K562 (cell line): ENCODE measurements around the gene ERGIC3. TPM values are rescaled to one million over a fixed set of nuclear protein-coding genes. Genes with fewer than 3 reads are reported as not detected.

Experiments
- ATAC-seq: fragments of 200-7000 bp; cut with Tn5 transposase; 3 replicates; pipeline ENCODE4 v1.9.1; 2020; ENCODE audit warnings: moderate library complexity
- BruUV-seq: library from RNA; stranded (reverse); fragments of 400-500 nt; replicated peaks from 2 replicates; lab custom pipeline; 2021; lab: Mats Ljungman, UMichigan
- CTCF ChIA-PET: fragments of 300-600 bp; formaldehyde crosslinking; extraction: SDS; loops from one replicate; lab custom pipeline; 2021; ENCODE audit warnings: low intra/inter-chr PET ratio; lab: Yijun Ruan, JAX
- POLR2A ChIA-PET: fragments of 300-600, 350-650 bp; sonication (Branson Sonifier 250); formaldehyde crosslinking; extraction: SDS; loops from one replicate; lab custom pipeline; 2021; ENCODE audit warnings: antibody characterized with exemption, inconsistent platforms; lab: Yijun Ruan, JAX
- DNase-seq, 4 experiments: peaks; one replicate each; pipeline versions ENCODE4 v3.0.0 to v3.0.0-alpha.2; 2011 to 2018; ENCODE audit warnings: low spot score in 3 of 4, mixed read lengths in 3 of 4; ENCODE audit errors: extremely low read depth in 1 of 4
- FAIRE-seq: peaks from 2 replicates; lab custom pipeline; 2011; peaks lifted over from hg19 to GRCh38; lab: Jason Lieb, UNC
- H2AFZ ChIP-seq: 2 replicates; pipeline ENCODE4 v1.6.0; 2011; ENCODE audit warnings: low read depth, low read length, control low read depth, inconsistent platforms
- H3K27ac ChIP-seq: fragments of 200-600 bp; 3 replicates; pipeline ENCODE4 v1.8.0; 2011; ENCODE audit warnings: low read depth, mild to moderate bottlenecking, control low read depth, inconsistent platforms, low read length, moderate library complexity, mixed read lengths; ENCODE audit errors: extremely low read depth
- H3K27me3 ChIP-seq, 2 experiments: fragments of 300-600 bp in 1 of 2; 2 replicates in 1 of 2; 3 replicates in 1 of 2; pipeline versions ENCODE4 v1.6.0 to v1.8.0; 2011; ENCODE audit warnings: inconsistent platforms in 2 of 2, low read length in 2 of 2, mild to moderate bottlenecking in 1 of 2, mixed read lengths in 1 of 2, moderate library complexity in 1 of 2; ENCODE audit not compliant: control insufficient read depth in 2 of 2, insufficient read depth in 2 of 2
- H3K36me3 ChIP-seq: fragments of 300-600 bp; 3 replicates; pipeline ENCODE4 v1.8.0; 2011; ENCODE audit warnings: mild to moderate bottlenecking, low read length, inconsistent platforms; ENCODE audit not compliant: control insufficient read depth, insufficient read depth
- H3K4me1 ChIP-seq, 2 experiments: fragments of 200-600 bp in 1 of 2; replicated peaks in 1 of 2; 2 replicates in 1 of 2; 3 replicates in 1 of 2; pipeline versions ENCODE4 v1.5.1 to v1.8.0; 2011; ENCODE audit warnings: inconsistent platforms in 2 of 2, low read length in 2 of 2, mild to moderate bottlenecking in 1 of 2, mixed read lengths in 1 of 2, moderate library complexity in 1 of 2; ENCODE audit not compliant: control insufficient read depth in 2 of 2, insufficient read depth in 2 of 2
- H3K4me2 ChIP-seq: 2 replicates; pipeline ENCODE4 v1.6.1; 2011; ENCODE audit warnings: low read length, control low read depth, inconsistent platforms, mixed read lengths; ENCODE audit not compliant: insufficient read depth
- H3K4me3 ChIP-seq: fragments of 200-600 bp; sonication (generic), shearing (Covaris generic); 2 replicates; pipeline ENCODE4 v1.5.1; 2016; ENCODE audit warnings: control low read depth, inconsistent platforms
- H3K79me2 ChIP-seq: fragments of 200-600 bp; 3 replicates; pipeline ENCODE4 v1.8.0; 2011; ENCODE audit warnings: low read length, inconsistent platforms; ENCODE audit not compliant: control insufficient read depth, insufficient read depth
- H3K9ac ChIP-seq, 2 experiments: 2 replicates each; pipeline versions ENCODE4 v1.6.0 to v1.6.1; 2011; ENCODE audit warnings: low read depth in 2 of 2, low read length in 2 of 2, control low read depth in 1 of 2, inconsistent platforms in 1 of 2, mild to moderate bottlenecking in 1 of 2, mixed read lengths in 1 of 2; ENCODE audit not compliant: insufficient read depth in 1 of 2
- H3K9me1 ChIP-seq: one replicate; pipeline ENCODE4 v1.6.0; 2011; ENCODE audit warnings: inconsistent platforms, mild to moderate bottlenecking, low read length, moderate library complexity; ENCODE audit not compliant: control insufficient read depth, insufficient read depth
- H3K9me3 ChIP-seq: replicated peaks from 2 replicates; pipeline ENCODE4 v1.5.1; 2011; ENCODE audit warnings: low read depth, low read length, inconsistent platforms; ENCODE audit not compliant: control insufficient read depth, insufficient read depth
- H4K20me1 ChIP-seq: replicated peaks from 2 replicates; pipeline ENCODE4 v1.6.1; 2011; ENCODE audit warnings: low read length, inconsistent platforms, mixed read lengths; ENCODE audit not compliant: control insufficient read depth, insufficient read depth
- GABPB1 ChIP-seq: sonication (generic); formaldehyde crosslinking; IDR thresholded peaks from 2 replicates; pipeline ENCODE4 v1.8.0; 2022; ENCODE audit warnings: mild to moderate bottlenecking, missing genetic modification reagents
- KHSRP ChIP-seq: fragments of 450-650 bp; IDR thresholded peaks from 2 replicates; pipeline ENCODE4 v1.6.1; 2017
- NR2C2 ChIP-seq, 2 experiments: fragments of 200-800 bp in 1 of 2; sonication (Bioruptor generic) in 1 of 2; sonication (generic) in 1 of 2; formaldehyde crosslinking in 1 of 2; IDR thresholded peaks; 2 replicates each; pipeline versions ENCODE4 v1.6.1 to v1.8.0; 2016 to 2022; ENCODE audit warnings: mild to moderate bottlenecking in 1 of 2, missing compliant biosample characterization in 1 of 2, missing genetic modification characterization in 1 of 2, missing genetic modification reagents in 1 of 2
- RAD51 ChIP-seq: fragments of 450-650 bp; IDR thresholded peaks from 2 replicates; pipeline ENCODE4 v1.7.1; 2016; ENCODE audit warnings: low read depth, mild to moderate bottlenecking, borderline replicate concordance
- WGBS: fragments of 100-300 bp; shearing (Covaris generic); methylation state at CpG from one replicate; pipeline ENCODE4 v1.1.6; 2016; ENCODE audit warnings: low coverage, mixed read lengths; ENCODE audit not compliant: insufficient coverage; ENCODE audit errors: missing lambda C conversion rate; 5-methylcytosine and 5-hydroxymethylcytosine counted together
- in situ Hi-C: fragments of 300-500 bp; cut with MboI; formaldehyde crosslinking; loops from 4 replicates; pipeline ENCODE4 v1.15.0; 2018; ENCODE audit warnings: inconsistent platforms, mixed read lengths
- intact Hi-C: fragments of 100-400 bp; cut with micrococcal nuclease; formaldehyde crosslinking; loops from 2 replicates; pipeline ENCODE4 v1.14.2; 2022
- polyA plus RNA-seq, 8 experiments: library from polyadenylated mRNA; depleted of rRNA in 4 of 8; stranded (reverse) in 5 of 8; unstranded in 3 of 8; fragments of >200 nt; fragmentation: Nextera tagmentation in 2 of 8; fragmentation: Illumina TruSeq in 1 of 8; extraction: Ambion mirVana in 2 of 8; extraction: Trizol in 1 of 8; gene quantifications; 2 replicates each; pipeline versions ENCODE4 v1.2.1 to v1.2.3, GENCODE V29; 2011 to 2014; ENCODE audit warnings: inconsistent platforms in 1 of 8, missing spikeins in 1 of 8
- total RNA-seq, 7 experiments: library from RNA; depleted of rRNA in 6 of 7; stranded (reverse); fragments of >200 nt in 6 of 7; fragmentation: Illumina TruSeq in 2 of 7; extraction: Trizol in 2 of 7; gene quantifications; 2 replicates each; pipeline versions ENCODE4 v1.2.1 to v1.2.3, GENCODE V29; 2011 to 2021; ENCODE audit warnings: low replicate concordance in 1 of 7
- TF ChIP-seq, protein P1 (sequence below), 2 experiments: fragments of 450-650 bp; IDR thresholded peaks; 2 replicates each; pipeline ENCODE4 v1.6.1; 2016; ENCODE audit warnings: mild to moderate bottlenecking in 2 of 2, borderline replicate concordance in 1 of 2, low read depth in 1 of 2, moderate library complexity in 1 of 2

The ERGIC3 gene
- total and polyA plus RNA-seq, 9 of the 15 experiments (the other 6 are each of a cell fraction or from before 2014, with no cell fraction given), result 121 to 278 (median 184) TPM

DNA sequence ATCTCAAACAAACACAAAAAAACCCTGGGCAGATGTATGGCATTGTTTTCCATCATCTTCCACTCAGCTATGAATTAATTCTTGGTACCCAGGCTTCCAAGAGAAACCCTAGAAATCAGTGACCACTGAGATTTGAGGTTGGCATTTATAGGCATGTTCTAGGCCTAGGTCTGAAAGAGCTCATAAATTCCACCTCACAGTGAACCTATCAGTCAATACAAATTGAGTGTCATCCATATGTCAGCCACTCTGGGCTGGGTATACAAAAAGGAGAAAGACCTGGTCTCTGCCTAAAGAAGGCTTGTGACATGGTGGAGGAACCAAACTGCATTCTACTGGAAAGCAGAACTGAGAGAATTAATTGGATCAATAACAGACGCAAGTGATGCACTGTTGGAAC, 42.6 kb upstream of the ERGIC3 start:
- H4K20me1 ChIP-seq, result no peaks in the 10 kb centered on the region
- no peaks in the 10 kb centered on the region for H3K9me3 ChIP-seq
- H3K9ac ChIP-seq, result no peak overlapping the region
- intact Hi-C loops (no loop called here), in situ Hi-C loops (no loop called here)
- H2AFZ ChIP-seq, result no peak overlapping the region
- 64% methylated on average over 1 of the region's 1 CpG for WGBS
- H3K27ac ChIP-seq, result no peak overlapping the region
- ChIA-PET CTCF (no interaction called here), POLR2A (interaction anchor here (0.6 to 1.0 kb wide), 4 partner anchors 8 to 672 kb away, joined by 3 to 6 read pairs (median 4); no protein-coding TSS in a partner anchor)
- DNase-seq (no peak), ATAC-seq (no peak), FAIRE-seq (no peak)
- H3K4me2 ChIP-seq, result no peak overlapping the region
- TF ChIP-seq GABPB1 (no peak), RAD51 (no peak), KHSRP (no peak), NR2C2 (CRISPR knock-in tag; IDR thresholded peaks at IDR 0.05) (no peak), NR2C2 (tag; IDR thresholded peaks at IDR 0.05) (no peak)
- TF ChIP-seq, protein P1, sequence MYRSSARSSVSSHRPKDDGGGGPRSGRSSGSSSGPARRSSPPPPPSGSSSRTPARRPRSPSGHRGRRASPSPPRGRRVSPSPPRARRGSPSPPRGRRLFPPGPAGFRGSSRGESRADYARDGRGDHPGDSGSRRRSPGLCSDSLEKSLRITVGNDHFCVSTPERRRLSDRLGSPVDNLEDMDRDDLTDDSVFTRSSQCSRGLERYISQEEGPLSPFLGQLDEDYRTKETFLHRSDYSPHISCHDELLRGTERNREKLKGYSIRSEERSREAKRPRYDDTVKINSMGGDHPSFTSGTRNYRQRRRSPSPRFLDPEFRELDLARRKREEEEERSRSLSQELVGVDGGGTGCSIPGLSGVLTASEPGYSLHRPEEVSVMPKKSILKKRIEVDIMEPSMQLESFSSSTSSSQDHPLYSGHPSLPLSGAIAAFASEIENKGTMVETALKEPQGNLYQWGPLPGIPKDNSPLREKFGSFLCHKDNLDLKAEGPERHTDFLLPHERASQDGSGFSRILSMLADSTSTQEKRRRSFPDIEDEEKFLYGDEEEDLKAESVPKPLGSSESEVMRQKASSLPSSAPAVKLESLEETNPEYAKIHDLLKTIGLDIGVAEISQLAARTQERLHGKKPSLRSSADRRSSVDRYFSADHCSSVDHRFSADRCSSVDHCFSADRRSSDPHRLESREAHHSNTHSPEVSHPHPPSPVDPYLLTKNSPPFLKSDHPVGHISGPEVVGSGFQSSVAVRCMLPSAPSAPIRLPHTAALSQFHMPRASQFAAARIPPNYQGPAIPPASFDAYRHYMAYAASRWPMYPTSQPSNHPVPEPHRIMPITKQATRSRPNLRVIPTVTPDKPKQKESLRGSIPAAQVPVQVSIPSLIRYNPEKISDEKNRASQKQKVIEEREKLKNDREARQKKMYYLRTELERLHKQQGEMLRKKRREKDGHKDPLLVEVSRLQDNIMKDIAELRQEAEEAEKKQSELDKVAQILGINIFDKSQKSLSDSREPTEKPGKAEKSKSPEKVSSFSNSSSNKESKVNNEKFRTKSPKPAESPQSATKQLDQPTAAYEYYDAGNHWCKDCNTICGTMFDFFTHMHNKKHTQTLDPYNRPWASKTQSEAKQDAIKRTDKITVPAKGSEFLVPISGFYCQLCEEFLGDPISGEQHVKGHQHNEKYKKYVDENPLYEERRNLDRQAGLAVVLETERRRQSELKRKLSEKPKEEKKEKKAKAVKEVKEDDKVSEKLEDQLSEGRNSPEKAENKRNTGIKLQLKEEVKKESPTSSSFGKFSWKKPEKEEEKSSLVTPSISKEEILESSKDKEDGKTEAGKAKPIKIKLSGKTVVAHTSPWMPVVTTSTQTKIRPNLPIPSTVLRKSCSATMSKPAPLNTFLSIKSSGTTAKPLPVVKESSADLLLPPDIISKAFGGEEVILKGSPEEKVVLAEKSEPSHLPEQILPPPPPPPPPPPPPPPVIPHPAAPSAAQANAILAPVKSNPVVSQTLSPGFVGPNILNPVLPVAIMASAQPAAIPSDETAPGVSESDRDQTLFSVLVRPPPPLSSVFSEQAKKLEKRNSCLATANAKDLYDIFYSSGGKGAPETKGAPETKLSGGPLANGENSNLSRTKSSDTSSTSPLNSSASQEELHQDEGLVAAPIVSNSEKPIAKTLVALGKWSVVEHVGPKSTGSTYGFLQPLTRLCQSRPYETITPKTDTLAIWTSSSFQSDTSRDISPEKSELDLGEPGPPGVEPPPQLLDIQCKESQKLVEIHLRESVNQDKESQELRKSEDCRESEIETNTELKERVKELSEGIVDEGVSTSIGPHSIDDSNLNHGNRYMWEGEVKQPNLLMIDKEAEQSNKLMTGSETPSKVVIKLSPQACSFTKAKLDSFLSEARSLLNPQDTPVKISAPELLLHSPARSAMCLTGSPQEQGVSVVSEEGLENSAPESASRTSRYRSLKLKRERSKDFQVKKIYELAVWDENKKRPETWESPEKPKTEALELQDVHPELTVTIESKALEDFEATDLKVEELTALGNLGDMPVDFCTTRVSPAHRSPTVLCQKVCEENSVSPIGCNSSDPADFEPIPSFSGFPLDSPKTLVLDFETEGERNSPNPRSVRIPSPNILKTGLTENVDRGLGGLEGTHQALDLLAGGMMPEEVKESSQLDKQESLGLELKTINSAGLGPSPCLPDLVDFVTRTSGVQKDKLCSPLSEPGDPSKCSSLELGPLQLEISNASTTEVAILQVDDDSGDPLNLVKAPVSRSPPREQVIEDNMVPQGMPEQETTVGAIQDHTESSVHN (IDR thresholded peaks at IDR 0.05; ENCODE audit: borderline replicate concordance in 1 of 2, low read depth in 1 of 2), result no peak
- H3K9me1 ChIP-seq, result no peaks in the 10 kb centered on the region
- H3K4me1 ChIP-seq, result peaks cover 0 to 4% of the 10 kb centered on the region in 2 experiments; a peak in 1 of 5 replicates
- H3K79me2 ChIP-seq, result no peaks in the 10 kb centered on the region
- H3K27me3 ChIP-seq, result no peaks in the 10 kb centered on the region
- no TSS peak for BruUV-seq
- H3K4me3 ChIP-seq, result no peak overlapping the region
- H3K36me3 ChIP-seq, result peaks cover 88% of the 10 kb centered on the region
